WTC11 (cell line): ENCODE measurements around the gene SLC38A8. TPM values are rescaled to one million over a fixed set of nuclear protein-coding genes. Genes with fewer than 3 reads are reported as not detected.

Experiments
- ATAC-seq: fragments of 200-7000 bp; cut with Tn5 transposase; 2 replicates; pipeline ENCODE4 v1.10.0; 2021; ENCODE audit warnings: mild to moderate bottlenecking, moderate library complexity
- CTCF ChIA-PET: fragments of 300-600 bp; sonication (Branson Sonifier 250); formaldehyde crosslinking; loops from one replicate; lab custom pipeline; 2021; ENCODE audit warnings: antibody characterized with exemption; lab: Charles Lee
- POLR2A ChIA-PET: fragments of 350-600 bp; sonication (Branson Sonifier 250); formaldehyde crosslinking; loops from one replicate; lab custom pipeline; 2021; ENCODE audit warnings: antibody characterized with exemption; lab: Charles Lee
- DNase-seq: peaks from one replicate; pipeline ENCODE4 v3.0.0; 2021; ENCODE audit warnings: low spot score
- H3K27ac Mint-ChIP-seq: 2 replicates; pipeline ENCODE4 v1.8.0; 2021; ENCODE audit warnings: mixed read lengths
- H3K27me3 Mint-ChIP-seq: 2 replicates; pipeline ENCODE4 v1.8.0; 2021; ENCODE audit warnings: low read depth, mild to moderate bottlenecking, moderate library complexity, mixed read lengths
- H3K36me3 Mint-ChIP-seq: 2 replicates; pipeline ENCODE4 v1.8.0; 2021; ENCODE audit warnings: mixed read lengths
- H3K4me1 Mint-ChIP-seq: 2 replicates; pipeline ENCODE4 v1.8.0; 2022; ENCODE audit warnings: mixed read lengths
- H3K4me3 Mint-ChIP-seq: 2 replicates; pipeline ENCODE4 v1.8.0; 2021; ENCODE audit warnings: mild to moderate bottlenecking, moderate library complexity, mixed read lengths
- H3K9me3 Mint-ChIP-seq: 2 replicates; pipeline ENCODE4 v1.8.0; 2021; ENCODE audit warnings: mixed read lengths
- ATF1 ChIP-seq: sonication (generic); formaldehyde crosslinking; IDR thresholded peaks from 2 replicates; pipeline ENCODE4 v1.8.1; 2023; ENCODE audit warnings: mild to moderate bottlenecking, moderate library complexity, missing genetic modification reagents
- CREB1 ChIP-seq: sonication (generic); formaldehyde crosslinking; IDR thresholded peaks from 2 replicates; pipeline ENCODE4 v1.8.0; 2023; ENCODE audit warnings: mild to moderate bottlenecking, missing genetic modification reagents
- ESRRA ChIP-seq: sonication (generic); formaldehyde crosslinking; IDR thresholded peaks from 2 replicates; pipeline ENCODE4 v1.8.1; 2022; ENCODE audit warnings: mild to moderate bottlenecking, missing genetic modification reagents, borderline replicate concordance
- GABPB1 ChIP-seq: sonication (generic); formaldehyde crosslinking; IDR thresholded peaks from 2 replicates; pipeline ENCODE4 v1.8.1; 2023; ENCODE audit warnings: mild to moderate bottlenecking, missing genetic modification reagents
- JAZF1 ChIP-seq: fragments of 250-450 bp; sonication (Bioruptor Pico); IDR thresholded peaks from 2 replicates; pipeline ENCODE4 v1.9.0; 2021; ENCODE audit warnings: moderate library complexity, mild to moderate bottlenecking, inconsistent platforms
- MXD4 ChIP-seq: fragments of 250-450 bp; sonication (Bioruptor Pico); IDR thresholded peaks from 2 replicates; pipeline ENCODE4 v1.8.0; 2021; ENCODE audit warnings: mild to moderate bottlenecking, moderate library complexity, borderline replicate concordance
- NR1H2 ChIP-seq: sonication (generic); formaldehyde crosslinking; IDR thresholded peaks from 2 replicates; pipeline ENCODE4 v1.9.0; 2021; ENCODE audit warnings: mild to moderate bottlenecking, moderate library complexity, missing genetic modification reagents
- RORB ChIP-seq: fragments of 250-450 bp; sonication (Bioruptor Pico); IDR thresholded peaks from 2 replicates; pipeline ENCODE4 v1.9.0; 2021; ENCODE audit warnings: mild to moderate bottlenecking
- SP1 ChIP-seq: sonication (generic); formaldehyde crosslinking; conservative IDR thresholded peaks from 2 replicates; pipeline ENCODE4 v1.8.1; 2022; ENCODE audit warnings: missing genetic modification reagents
- TCF7 ChIP-seq: sonication (generic); formaldehyde crosslinking; IDR thresholded peaks from 2 replicates; pipeline ENCODE4 v1.8.0; 2022; ENCODE audit warnings: mild to moderate bottlenecking, low read depth, missing genetic modification reagents, moderate library complexity
- TEAD4 ChIP-seq: sonication (generic); formaldehyde crosslinking; IDR thresholded peaks from 2 replicates; pipeline ENCODE4 v1.8.0; 2022; ENCODE audit warnings: mild to moderate bottlenecking, missing genetic modification reagents
- TP53 ChIP-seq: sonication (generic); formaldehyde crosslinking; IDR thresholded peaks from 2 replicates; pipeline ENCODE4 v1.8.1; 2023; ENCODE audit warnings: mild to moderate bottlenecking, missing genetic modification reagents
- ZBTB21 ChIP-seq: sonication (generic); formaldehyde crosslinking; IDR thresholded peaks from 2 replicates; pipeline ENCODE4 v1.8.1; 2023; ENCODE audit warnings: mild to moderate bottlenecking, missing genetic modification reagents, borderline replicate concordance
- ZNF138 ChIP-seq: sonication (generic); formaldehyde crosslinking; conservative IDR thresholded peaks from 2 replicates; pipeline ENCODE4 v1.8.1; 2022; ENCODE audit warnings: mild to moderate bottlenecking, moderate library complexity, missing genetic modification reagents
- ZNF219 ChIP-seq: sonication (generic); formaldehyde crosslinking; IDR thresholded peaks from 2 replicates; pipeline ENCODE4 v1.8.0; 2023; ENCODE audit warnings: missing genetic modification reagents, mild to moderate bottlenecking, borderline replicate concordance
- ZNF317 ChIP-seq: sonication (generic); formaldehyde crosslinking; IDR thresholded peaks from 2 replicates; pipeline ENCODE4 v1.8.1; 2023; ENCODE audit warnings: low read depth, mild to moderate bottlenecking, moderate library complexity, missing genetic modification reagents, borderline replicate concordance
- total RNA-seq: library from RNA; stranded (reverse); gene quantifications from 3 replicates; pipeline ENCODE4 v1.2.3, GENCODE V29; 2021
- TF ChIP-seq, protein P1 (sequence below): sonication (generic); formaldehyde crosslinking; IDR thresholded peaks from 2 replicates; pipeline ENCODE4 v1.8.1; 2023; ENCODE audit warnings: mild to moderate bottlenecking, missing genetic modification reagents, borderline replicate concordance
- TF ChIP-seq, protein P2 (sequence below): sonication (generic); formaldehyde crosslinking; conservative IDR thresholded peaks from 2 replicates; pipeline ENCODE4 v1.8.1; 2022; ENCODE audit warnings: mild to moderate bottlenecking, missing genetic modification reagents
- TF ChIP-seq, protein P3 (sequence below): fragments of 250-450 bp; sonication (Bioruptor Pico); IDR thresholded peaks from 2 replicates; pipeline ENCODE4 v1.9.0; 2021; ENCODE audit warnings: mild to moderate bottlenecking
- TF ChIP-seq, protein P4 (sequence below): fragments of 250-450 bp; sonication (Bioruptor Pico); IDR thresholded peaks from 2 replicates; pipeline ENCODE4 v2.1.2; 2022; ENCODE audit warnings: mild to moderate bottlenecking, moderate library complexity
- TF ChIP-seq, protein P5 (sequence below): sonication (generic); formaldehyde crosslinking; IDR thresholded peaks from 2 replicates; pipeline ENCODE4 v1.8.1; 2023; ENCODE audit warnings: mild to moderate bottlenecking, missing genetic modification reagents, moderate library complexity
- TF ChIP-seq, protein P6 (sequence below): fragments of 250-450 bp; sonication (Bioruptor Pico); IDR thresholded peaks from 2 replicates; pipeline ENCODE4 v1.9.0; 2021; ENCODE audit warnings: mild to moderate bottlenecking
- TF ChIP-seq, protein P7 (sequence below): sonication (generic); formaldehyde crosslinking; IDR thresholded peaks from 2 replicates; pipeline ENCODE4 v1.8.0; 2022; ENCODE audit warnings: mild to moderate bottlenecking, missing genetic modification reagents
- TF ChIP-seq, protein P8 (sequence below): sonication (generic); formaldehyde crosslinking; IDR thresholded peaks from 2 replicates; pipeline ENCODE4 v1.8.1; 2023; ENCODE audit warnings: mild to moderate bottlenecking, missing genetic modification reagents

Gene SLC38A8
- total RNA-seq, 1 experiment from 2014 or later = not detected

DNA sequence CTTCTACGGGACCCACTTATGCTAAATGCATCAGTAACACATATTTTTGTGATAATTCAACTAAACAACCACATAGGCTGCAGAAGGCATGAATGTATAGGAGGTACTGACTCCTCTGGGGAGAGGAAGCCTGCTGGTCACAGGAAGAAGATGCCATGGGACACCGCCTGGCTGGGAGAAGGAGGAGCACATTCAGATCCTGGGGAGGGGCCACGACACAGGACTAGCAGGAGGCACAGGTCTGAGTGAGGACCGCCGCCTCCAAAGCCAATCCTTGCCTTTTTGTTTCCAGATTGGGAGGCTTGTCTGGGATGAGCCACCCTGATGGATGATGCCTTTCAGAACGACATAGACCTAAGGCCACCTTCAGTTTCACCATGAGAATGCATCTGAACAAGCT, 39.5 kb upstream of the SLC38A8 start:
- no peak overlapping the region for H3K4me3 Mint-ChIP-seq
- POLR2A ChIA-PET = no interaction called here
- H3K9me3 Mint-ChIP-seq = no peaks in the 10 kb centered on the region
- DNase-seq (no peak), ATAC-seq (peak; percentile 64)
- TF ChIP-seq, protein P1, sequence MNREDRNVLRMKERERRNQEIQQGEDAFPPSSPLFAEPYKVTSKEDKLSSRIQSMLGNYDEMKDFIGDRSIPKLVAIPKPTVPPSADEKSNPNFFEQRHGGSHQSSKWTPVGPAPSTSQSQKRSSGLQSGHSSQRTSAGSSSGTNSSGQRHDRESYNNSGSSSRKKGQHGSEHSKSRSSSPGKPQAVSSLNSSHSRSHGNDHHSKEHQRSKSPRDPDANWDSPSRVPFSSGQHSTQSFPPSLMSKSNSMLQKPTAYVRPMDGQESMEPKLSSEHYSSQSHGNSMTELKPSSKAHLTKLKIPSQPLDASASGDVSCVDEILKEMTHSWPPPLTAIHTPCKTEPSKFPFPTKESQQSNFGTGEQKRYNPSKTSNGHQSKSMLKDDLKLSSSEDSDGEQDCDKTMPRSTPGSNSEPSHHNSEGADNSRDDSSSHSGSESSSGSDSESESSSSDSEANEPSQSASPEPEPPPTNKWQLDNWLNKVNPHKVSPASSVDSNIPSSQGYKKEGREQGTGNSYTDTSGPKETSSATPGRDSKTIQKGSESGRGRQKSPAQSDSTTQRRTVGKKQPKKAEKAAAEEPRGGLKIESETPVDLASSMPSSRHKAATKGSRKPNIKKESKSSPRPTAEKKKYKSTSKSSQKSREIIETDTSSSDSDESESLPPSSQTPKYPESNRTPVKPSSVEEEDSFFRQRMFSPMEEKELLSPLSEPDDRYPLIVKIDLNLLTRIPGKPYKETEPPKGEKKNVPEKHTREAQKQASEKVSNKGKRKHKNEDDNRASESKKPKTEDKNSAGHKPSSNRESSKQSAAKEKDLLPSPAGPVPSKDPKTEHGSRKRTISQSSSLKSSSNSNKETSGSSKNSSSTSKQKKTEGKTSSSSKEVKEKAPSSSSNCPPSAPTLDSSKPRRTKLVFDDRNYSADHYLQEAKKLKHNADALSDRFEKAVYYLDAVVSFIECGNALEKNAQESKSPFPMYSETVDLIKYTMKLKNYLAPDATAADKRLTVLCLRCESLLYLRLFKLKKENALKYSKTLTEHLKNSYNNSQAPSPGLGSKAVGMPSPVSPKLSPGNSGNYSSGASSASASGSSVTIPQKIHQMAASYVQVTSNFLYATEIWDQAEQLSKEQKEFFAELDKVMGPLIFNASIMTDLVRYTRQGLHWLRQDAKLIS = no peak
- TF ChIP-seq RORB (CRISPR knock-in tag) = no peak
- TF ChIP-seq ESRRA (CRISPR knock-in tag) = no peak
- TF ChIP-seq, protein P2, sequence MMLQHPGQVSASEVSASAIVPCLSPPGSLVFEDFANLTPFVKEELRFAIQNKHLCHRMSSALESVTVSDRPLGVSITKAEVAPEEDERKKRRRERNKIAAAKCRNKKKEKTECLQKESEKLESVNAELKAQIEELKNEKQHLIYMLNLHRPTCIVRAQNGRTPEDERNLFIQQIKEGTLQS (CRISPR knock-in tag) = no peak
- TF ChIP-seq GABPB1 = no peak
- TF ChIP-seq NR1H2 (CRISPR knock-in tag) = no peak
- no peak for TF ChIP-seq ZNF219
- TF ChIP-seq, protein P3, sequence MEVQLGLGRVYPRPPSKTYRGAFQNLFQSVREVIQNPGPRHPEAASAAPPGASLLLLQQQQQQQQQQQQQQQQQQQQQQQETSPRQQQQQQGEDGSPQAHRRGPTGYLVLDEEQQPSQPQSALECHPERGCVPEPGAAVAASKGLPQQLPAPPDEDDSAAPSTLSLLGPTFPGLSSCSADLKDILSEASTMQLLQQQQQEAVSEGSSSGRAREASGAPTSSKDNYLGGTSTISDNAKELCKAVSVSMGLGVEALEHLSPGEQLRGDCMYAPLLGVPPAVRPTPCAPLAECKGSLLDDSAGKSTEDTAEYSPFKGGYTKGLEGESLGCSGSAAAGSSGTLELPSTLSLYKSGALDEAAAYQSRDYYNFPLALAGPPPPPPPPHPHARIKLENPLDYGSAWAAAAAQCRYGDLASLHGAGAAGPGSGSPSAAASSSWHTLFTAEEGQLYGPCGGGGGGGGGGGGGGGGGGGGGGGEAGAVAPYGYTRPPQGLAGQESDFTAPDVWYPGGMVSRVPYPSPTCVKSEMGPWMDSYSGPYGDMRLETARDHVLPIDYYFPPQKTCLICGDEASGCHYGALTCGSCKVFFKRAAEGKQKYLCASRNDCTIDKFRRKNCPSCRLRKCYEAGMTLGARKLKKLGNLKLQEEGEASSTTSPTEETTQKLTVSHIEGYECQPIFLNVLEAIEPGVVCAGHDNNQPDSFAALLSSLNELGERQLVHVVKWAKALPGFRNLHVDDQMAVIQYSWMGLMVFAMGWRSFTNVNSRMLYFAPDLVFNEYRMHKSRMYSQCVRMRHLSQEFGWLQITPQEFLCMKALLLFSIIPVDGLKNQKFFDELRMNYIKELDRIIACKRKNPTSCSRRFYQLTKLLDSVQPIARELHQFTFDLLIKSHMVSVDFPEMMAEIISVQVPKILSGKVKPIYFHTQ (CRISPR knock-in tag) = no peak
- no peak for TF ChIP-seq CREB1 (CRISPR knock-in tag)
- no peak for TF ChIP-seq JAZF1 (CRISPR knock-in tag)
- TF ChIP-seq, protein P4, sequence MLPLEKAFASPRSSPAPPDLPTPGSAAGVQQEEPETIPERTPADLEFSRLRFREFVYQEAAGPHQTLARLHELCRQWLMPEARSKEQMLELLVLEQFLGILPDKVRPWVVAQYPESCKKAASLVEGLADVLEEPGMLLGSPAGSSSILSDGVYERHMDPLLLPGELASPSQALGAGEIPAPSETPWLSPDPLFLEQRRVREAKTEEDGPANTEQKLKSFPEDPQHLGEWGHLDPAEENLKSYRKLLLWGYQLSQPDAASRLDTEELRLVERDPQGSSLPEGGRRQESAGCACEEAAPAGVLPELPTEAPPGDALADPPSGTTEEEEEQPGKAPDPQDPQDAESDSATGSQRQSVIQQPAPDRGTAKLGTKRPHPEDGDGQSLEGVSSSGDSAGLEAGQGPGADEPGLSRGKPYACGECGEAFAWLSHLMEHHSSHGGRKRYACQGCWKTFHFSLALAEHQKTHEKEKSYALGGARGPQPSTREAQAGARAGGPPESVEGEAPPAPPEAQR (CRISPR knock-in tag) = no peak
- no peak for TF ChIP-seq SP1
- TF ChIP-seq, protein P5, sequence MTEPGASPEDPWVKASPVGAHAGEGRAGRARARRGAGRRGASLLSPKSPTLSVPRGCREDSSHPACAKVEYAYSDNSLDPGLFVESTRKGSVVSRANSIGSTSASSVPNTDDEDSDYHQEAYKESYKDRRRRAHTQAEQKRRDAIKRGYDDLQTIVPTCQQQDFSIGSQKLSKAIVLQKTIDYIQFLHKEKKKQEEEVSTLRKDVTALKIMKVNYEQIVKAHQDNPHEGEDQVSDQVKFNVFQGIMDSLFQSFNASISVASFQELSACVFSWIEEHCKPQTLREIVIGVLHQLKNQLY = no peak
- TF ChIP-seq TP53 (CRISPR knock-in tag) = no peak
- H3K36me3 Mint-ChIP-seq = peaks cover 40% of the 10 kb centered on the region
- no peaks in the 10 kb centered on the region for H3K4me1 Mint-ChIP-seq
- H3K27me3 Mint-ChIP-seq = no peaks in the 10 kb centered on the region
- CTCF ChIA-PET = interaction anchor here (1.0 to 2.2 kb wide), 3 partner anchors 16 to 125 kb away, joined by 4 to 6 read pairs (median 4); partner anchors contain the start of gene TAF1C
- no peak overlapping the region for H3K27ac Mint-ChIP-seq

DNA sequence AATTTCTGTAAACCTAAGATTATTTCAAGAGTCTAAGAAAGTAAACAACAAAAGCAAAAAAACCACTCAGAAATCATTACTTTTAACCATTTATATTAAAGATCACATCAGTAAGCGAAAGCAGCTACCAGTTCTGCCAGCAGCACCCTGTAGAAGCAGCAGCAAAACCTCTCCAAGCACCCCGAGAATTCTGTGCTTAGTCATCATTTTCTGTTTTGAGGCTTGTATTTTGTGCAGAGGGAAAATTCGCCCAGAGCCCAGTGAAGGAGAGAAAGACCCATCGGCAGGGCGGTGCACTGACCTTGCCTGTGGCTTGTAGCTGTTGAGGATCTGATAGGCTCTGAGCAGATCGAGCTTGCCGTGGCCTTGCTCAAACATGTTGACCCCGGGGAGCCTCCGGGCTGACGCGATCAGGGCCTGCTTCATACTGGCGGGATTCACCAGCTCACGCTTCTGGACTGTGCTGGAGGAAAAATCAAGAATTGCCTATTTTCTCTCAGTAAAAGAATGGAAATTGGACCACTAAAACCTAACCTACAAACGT, 38.9 kb upstream of the SLC38A8 start:
- ChIA-PET POLR2A (no interaction called here), CTCF (interaction anchor here (1.1 to 2.2 kb wide), 2 partner anchors 16 to 105 kb away, joined by 4 to 6 read pairs; partner anchors contain the start of gene TAF1C)
- Mint-ChIP-seq H3K27ac (no peak overlapping the region), H3K4me3 (no peak overlapping the region), H3K36me3 (peaks cover 37% of the 10 kb centered on the region), H3K27me3 (no peaks in the 10 kb centered on the region), H3K4me1 (no peaks in the 10 kb centered on the region), H3K9me3 (no peaks in the 10 kb centered on the region)
- DNase-seq (no peak), ATAC-seq (no peak)
- TF ChIP-seq, protein P6, sequence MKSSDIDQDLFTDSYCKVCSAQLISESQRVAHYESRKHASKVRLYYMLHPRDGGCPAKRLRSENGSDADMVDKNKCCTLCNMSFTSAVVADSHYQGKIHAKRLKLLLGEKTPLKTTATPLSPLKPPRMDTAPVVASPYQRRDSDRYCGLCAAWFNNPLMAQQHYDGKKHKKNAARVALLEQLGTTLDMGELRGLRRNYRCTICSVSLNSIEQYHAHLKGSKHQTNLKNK (CRISPR knock-in tag) = no peak
- TF ChIP-seq, protein P7, sequence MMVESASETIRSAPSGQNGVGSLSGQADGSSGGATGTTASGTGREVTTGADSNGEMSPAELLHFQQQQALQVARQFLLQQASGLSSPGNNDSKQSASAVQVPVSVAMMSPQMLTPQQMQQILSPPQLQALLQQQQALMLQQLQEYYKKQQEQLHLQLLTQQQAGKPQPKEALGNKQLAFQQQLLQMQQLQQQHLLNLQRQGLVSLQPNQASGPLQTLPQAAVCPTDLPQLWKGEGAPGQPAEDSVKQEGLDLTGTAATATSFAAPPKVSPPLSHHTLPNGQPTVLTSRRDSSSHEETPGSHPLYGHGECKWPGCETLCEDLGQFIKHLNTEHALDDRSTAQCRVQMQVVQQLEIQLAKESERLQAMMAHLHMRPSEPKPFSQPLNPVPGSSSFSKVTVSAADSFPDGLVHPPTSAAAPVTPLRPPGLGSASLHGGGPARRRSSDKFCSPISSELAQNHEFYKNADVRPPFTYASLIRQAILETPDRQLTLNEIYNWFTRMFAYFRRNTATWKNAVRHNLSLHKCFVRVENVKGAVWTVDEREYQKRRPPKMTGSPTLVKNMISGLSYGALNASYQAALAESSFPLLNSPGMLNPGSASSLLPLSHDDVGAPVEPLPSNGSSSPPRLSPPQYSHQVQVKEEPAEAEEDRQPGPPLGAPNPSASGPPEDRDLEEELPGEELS (CRISPR knock-in tag) = no peak
- no peak for TF ChIP-seq ZBTB21 (CRISPR knock-in tag)
- TF ChIP-seq TEAD4 = no peak
- TF ChIP-seq, protein P8, sequence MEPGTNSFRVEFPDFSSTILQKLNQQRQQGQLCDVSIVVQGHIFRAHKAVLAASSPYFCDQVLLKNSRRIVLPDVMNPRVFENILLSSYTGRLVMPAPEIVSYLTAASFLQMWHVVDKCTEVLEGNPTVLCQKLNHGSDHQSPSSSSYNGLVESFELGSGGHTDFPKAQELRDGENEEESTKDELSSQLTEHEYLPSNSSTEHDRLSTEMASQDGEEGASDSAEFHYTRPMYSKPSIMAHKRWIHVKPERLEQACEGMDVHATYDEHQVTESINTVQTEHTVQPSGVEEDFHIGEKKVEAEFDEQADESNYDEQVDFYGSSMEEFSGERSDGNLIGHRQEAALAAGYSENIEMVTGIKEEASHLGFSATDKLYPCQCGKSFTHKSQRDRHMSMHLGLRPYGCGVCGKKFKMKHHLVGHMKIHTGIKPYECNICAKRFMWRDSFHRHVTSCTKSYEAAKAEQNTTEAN = no peak
- TF ChIP-seq TCF7 (CRISPR knock-in tag) = no peak
- TF ChIP-seq MXD4 (CRISPR knock-in tag) = no peak
- TF ChIP-seq ZNF317 (CRISPR knock-in tag) = no peak
- TF ChIP-seq ATF1 (CRISPR knock-in tag) = no peak
- TF ChIP-seq ZNF138 (CRISPR knock-in tag) = no peak
